HG03095 (cell line): ENCODE results near the gene RMRP.

ENCODE experiments used
- ATAC-seq: cut with Tn5 transposase; IDR thresholded peaks from one replicate; pipeline ENCODE4 v1.9.1; 2021; ENCODE audit warnings: moderate library complexity; ENCODE audit not compliant: unreplicated experiment

RMRP gene

GRCh38 chr9:35687306-35687705 lies 29.5 kb upstream of the RMRP start:
- no peak for ATAC-seq

- ATAC-seq, result no peak
These were observed 28.7 kb upstream of the RMRP start for GRCh38 chr9:35686222-35687203.

- ATAC-seq, result no peak
These were observed 27.7 kb upstream of the RMRP start for GRCh38 chr9:35685506-35685905.

GRCh38 chr9:35684921-35685320 lies 27.1 kb upstream of the RMRP start:
- no peak for ATAC-seq

GRCh38 chr9:35683323-35683722 lies 25.5 kb upstream of the RMRP start:
- ATAC-seq, result no peak

GRCh38 chr9:35682520-35683315 lies 24.9 kb upstream of the RMRP start:
- no peak for ATAC-seq

GRCh38 chr9:35682051-35682450 lies 24.2 kb upstream of the RMRP start:
- ATAC-seq, result no peak

GRCh38 chr9:35681341-35682002 lies 23.7 kb upstream of the RMRP start:
- no peak for ATAC-seq

- ATAC-seq, result no peak
These were observed 22.7 kb upstream of the RMRP start for GRCh38 chr9:35680331-35681105.

- no peak for ATAC-seq
These were observed 22.0 kb upstream of the RMRP start for GRCh38 chr9:35679766-35680330.

GRCh38 chr9:35679091-35679490 lies 21.3 kb upstream of the RMRP start:
- ATAC-seq, result no peak

GRCh38 chr9:35675732-35676392 lies 18.0 kb upstream of the RMRP start:
- ATAC-seq, result no peak

GRCh38 chr9:35675204-35675603 lies 17.4 kb upstream of the RMRP start:
- no peak for ATAC-seq

GRCh38 chr9:35674025-35674361 lies 16.2 kb upstream of the RMRP start:
- no peak for ATAC-seq

GRCh38 chr9:35673132-35674024 lies 15.6 kb upstream of the RMRP start, which contains the start of gene CA9:
TSS of gene CA9 (plus strand) at chr9:35673928. CDS start at chr9:35673960, 32 bp downstream.
- ATAC-seq, result no peak

GRCh38 chr9:35669331-35670145 lies 11.7 kb upstream of the RMRP start:
- no peak for ATAC-seq

- no peak for ATAC-seq
These were observed 10.1 kb upstream of the RMRP start for GRCh38 chr9:35667939-35668338.

GRCh38 chr9:35666549-35666948 lies 8.7 kb upstream of the RMRP start:
- no peak for ATAC-seq
